Gastroesophageal sphincter (tissue), 4 donors: Measurements from ENCODE around the gene NXPH1. TPM values are rescaled to one million over a fixed set of nuclear protein-coding genes. Genes with fewer than 3 reads are reported as not detected.

ENCODE experiments used
- ATAC-seq: fragments of 150-250 bp; one replicate; pipeline ENCODE4 v1.9.1; 2016; ENCODE audit warnings: mild to moderate bottlenecking, moderate library complexity
- H3K27ac ChIP-seq, 4 donors: fragments of 200-600 bp; sonication (generic) in 3 of 4; 1 replicate in 3 of 4; 2 replicates in 1 of 4; pipeline ENCODE4 v1.5.1; 2016 to 2019
- H3K27me3 ChIP-seq: fragments of 200-600 bp; sonication (generic); one replicate; pipeline ENCODE4 v1.5.1; 2019
- H3K36me3 ChIP-seq, 2 donors: fragments of 200-600 bp; sonication (generic); one replicate each; pipeline ENCODE4 v1.5.1; 2019; ENCODE audit warnings: control low read depth in 1 of 2
- H3K4me1 ChIP-seq, 3 donors: fragments of 200-600 bp; sonication (generic); 1 replicate in 2 of 3; 2 replicates in 1 of 3; pipeline ENCODE4 v1.5.1; 2016 to 2019; ENCODE audit warnings: control low read depth in 2 of 3
- H3K4me3 ChIP-seq, 2 donors: fragments of 200-600 bp; sonication (generic); one replicate each; pipeline ENCODE4 v1.5.1; 2019; ENCODE audit warnings: mild to moderate bottlenecking in 1 of 2, moderate library complexity in 1 of 2
- H3K9me3 ChIP-seq, 3 donors: fragments of 200-600 bp; sonication (generic); one replicate each; pipeline ENCODE4 v1.5.1; 2017 to 2019; ENCODE audit warnings: control low read depth in 2 of 3
- CTCF ChIP-seq, 4 experiments: fragments of 200-600 bp in 2 of 4; fragments of 450-650 bp in 2 of 4; sonication (generic) in 1 of 4; IDR thresholded peaks; one replicate each; pipeline ENCODE4 v1.5.1; 2017 to 2019; ENCODE audit warnings: antibody characterized with exemption in 4 of 4, mild to moderate bottlenecking in 2 of 4, moderate library complexity in 2 of 4
- EP300 ChIP-seq: sonication (generic); formaldehyde crosslinking; IDR thresholded peaks from one replicate; pipeline ENCODE4 v1.6.1; 2017; ENCODE audit warnings: antibody characterized with exemption, mild to moderate bottlenecking
- POLR2A ChIP-seq, 2 donors: fragments of 450-650 bp; IDR thresholded peaks; one replicate each; pipeline ENCODE4 v1.6.1; 2017; ENCODE audit warnings: antibody characterized with exemption in 2 of 2, mild to moderate bottlenecking in 2 of 2, moderate library complexity in 1 of 2
- POLR2AphosphoS5 ChIP-seq: sonication (generic); formaldehyde crosslinking; IDR thresholded peaks from one replicate; pipeline ENCODE4 v1.6.1; 2017; ENCODE audit warnings: antibody characterized with exemption
- WGBS, 2 donors: methylation state at CpG; one replicate each; pipeline ENCODE4 v1.1.5; 2018; ENCODE audit warnings: low coverage in 1 of 2; 5-methylcytosine and 5-hydroxymethylcytosine counted together
- total RNA-seq, 4 donors: library from RNA; depleted of rRNA; stranded (reverse); fragments of >200 nt; gene quantifications; one replicate each; pipeline ENCODE4 v1.1.0, GENCODE V29; 2016

The NXPH1 gene
- total RNA-seq, 4 donors from 2014 or later, result not detected

- H3K27me3 ChIP-seq, result no peaks in the 10 kb centered on the region
- H3K27ac ChIP-seq, result no peak overlapping the region
- H3K36me3 ChIP-seq, result no peaks in the 10 kb centered on the region
- TF ChIP-seq POLR2AphosphoS5, result no peak
- TF ChIP-seq POLR2A (IDR thresholded peaks at IDR 0.05), result no peak
- no peak for TF ChIP-seq CTCF (IDR thresholded peaks at IDR 0.05)
- TF ChIP-seq EP300, result no peak
- no peaks in the 10 kb centered on the region for H3K9me3 ChIP-seq
- no peaks in the 10 kb centered on the region for H3K4me1 ChIP-seq
- no peak for ATAC-seq
- H3K4me3 ChIP-seq, result no peak overlapping the region
These were observed 340.1 kb downstream of the NXPH1 start for GRCh38 chr7:8773518-8773917.

- no peak overlapping the region for H3K27ac ChIP-seq
- TF ChIP-seq POLR2AphosphoS5, result no peak
- TF ChIP-seq CTCF (IDR thresholded peaks at IDR 0.05), result no peak
- no peak for TF ChIP-seq EP300
- TF ChIP-seq POLR2A (IDR thresholded peaks at IDR 0.05), result no peak
- H3K27me3 ChIP-seq, result no peaks in the 10 kb centered on the region
- H3K4me3 ChIP-seq, result no peak overlapping the region
- H3K4me1 ChIP-seq, result no peaks in the 10 kb centered on the region
- no peaks in the 10 kb centered on the region for H3K36me3 ChIP-seq
- no peak for ATAC-seq
- WGBS, 2 donors, result 32 to 43% methylated on average over 2 of the region's 2 CpGs
- no peaks in the 10 kb centered on the region for H3K9me3 ChIP-seq
These were observed 345.1 kb downstream of the NXPH1 start for GRCh38 chr7:8778459-8778858.

GRCh38 chr7:8781166-8781565, 347.8 kb downstream of the NXPH1 start:
- H3K36me3 ChIP-seq, result no peaks in the 10 kb centered on the region
- no peak for TF ChIP-seq POLR2A (IDR thresholded peaks at IDR 0.05)
- no peak for TF ChIP-seq EP300
- no peak for TF ChIP-seq POLR2AphosphoS5
- no peak for TF ChIP-seq CTCF (IDR thresholded peaks at IDR 0.05)
- no peaks in the 10 kb centered on the region for H3K4me1 ChIP-seq
- H3K27ac ChIP-seq, result no peak overlapping the region
- ATAC-seq, result no peak
- no peaks in the 10 kb centered on the region for H3K27me3 ChIP-seq
- no peaks in the 10 kb centered on the region for H3K9me3 ChIP-seq
- H3K4me3 ChIP-seq, result no peak overlapping the region

GRCh38 chr7:8783229-8783628, 349.8 kb downstream of the NXPH1 start:
- Histone ChIP-seq H3K36me3 (no peaks in the 10 kb centered on the region), H3K4me1 (no peaks in the 10 kb centered on the region), H3K27ac (no peak overlapping the region), H3K4me3 (no peak overlapping the region), H3K9me3 (no peaks in the 10 kb centered on the region), H3K27me3 (no peaks in the 10 kb centered on the region)
- 22 to 45% methylated on average over 2 of the region's 2 CpGs for WGBS, 2 donors
- TF ChIP-seq EP300 (no peak), CTCF (IDR thresholded peaks at IDR 0.05) (no peak), POLR2A (IDR thresholded peaks at IDR 0.05) (no peak), POLR2AphosphoS5 (no peak)
- no peak for ATAC-seq

GRCh38 chr7:8785081-8785480, 351.7 kb downstream of the NXPH1 start:
- ATAC-seq, result no peak

More at GRCh38 chr7:8785081-8785480, 351.7 kb downstream of the NXPH1 start:
- H3K9me3 ChIP-seq, result no peaks in the 10 kb centered on the region
- no peaks in the 10 kb centered on the region for H3K36me3 ChIP-seq
- H3K4me3 ChIP-seq, result no peak overlapping the region
- H3K27me3 ChIP-seq, result no peaks in the 10 kb centered on the region
- no peak overlapping the region for H3K27ac ChIP-seq
- H3K4me1 ChIP-seq, result no peaks in the 10 kb centered on the region
- no peak for TF ChIP-seq POLR2A (IDR thresholded peaks at IDR 0.05)
- TF ChIP-seq CTCF (IDR thresholded peaks at IDR 0.05), result no peak
- no peak for TF ChIP-seq EP300
- TF ChIP-seq POLR2AphosphoS5, result no peak
